ENCODE measurements around the gene OR1A2. TPM values are rescaled to one million over a fixed set of nuclear protein-coding genes. Genes with fewer than 3 reads are reported as not detected.

The OR1A2 gene, protein sequence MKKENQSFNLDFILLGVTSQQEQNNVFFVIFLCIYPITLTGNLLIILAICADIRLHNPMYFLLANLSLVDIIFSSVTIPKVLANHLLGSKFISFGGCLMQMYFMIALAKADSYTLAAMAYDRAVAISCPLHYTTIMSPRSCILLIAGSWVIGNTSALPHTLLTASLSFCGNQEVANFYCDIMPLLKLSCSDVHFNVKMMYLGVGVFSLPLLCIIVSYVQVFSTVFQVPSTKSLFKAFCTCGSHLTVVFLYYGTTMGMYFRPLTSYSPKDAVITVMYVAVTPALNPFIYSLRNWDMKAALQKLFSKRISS
- polyA plus RNA-seq, result not detected in 2 replicates

DNA sequence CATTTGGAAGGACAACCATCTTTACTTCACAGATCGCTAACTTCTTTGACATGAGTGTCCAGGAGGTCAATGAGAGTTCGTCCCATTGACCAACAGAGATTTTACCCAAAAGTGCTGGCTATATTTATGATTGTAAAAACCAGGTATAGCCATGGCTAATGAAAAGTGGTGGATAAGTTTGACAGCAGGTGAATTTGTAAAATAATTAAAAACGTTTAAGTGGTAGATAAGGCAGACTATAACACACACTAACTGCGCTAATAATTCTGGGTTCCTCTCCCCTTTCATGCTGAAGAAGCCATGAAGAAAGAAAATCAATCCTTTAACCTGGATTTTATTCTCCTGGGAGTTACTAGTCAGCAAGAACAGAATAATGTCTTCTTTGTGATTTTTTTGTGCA is at the start of gene OR1A2:
OR1A2 (plus strand) TSS at position 301 of the 400 bp plus-strand sequence; CDS start at position 301, 0 bp downstream.

DNA sequence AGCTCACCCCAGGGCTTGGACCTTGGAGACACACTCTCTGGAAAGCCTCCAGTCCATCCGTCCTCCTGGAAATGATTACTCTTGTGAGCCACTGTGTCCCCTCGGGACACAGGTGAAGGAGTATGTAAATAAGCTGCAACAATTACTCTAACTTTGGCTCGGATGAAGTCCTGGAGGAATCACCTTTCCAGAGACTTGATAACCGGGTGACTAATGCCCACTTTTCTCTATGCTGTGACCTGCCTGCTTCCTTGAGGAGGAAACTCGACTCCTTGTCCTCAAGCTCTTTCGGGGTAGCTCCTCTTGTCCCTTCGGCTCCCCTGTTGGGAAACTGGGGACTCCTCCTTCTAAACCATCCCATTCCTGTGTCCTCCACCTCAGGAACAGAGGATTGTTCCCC is 10.0 kb downstream of the OR1A2 start, which contains the start of gene OR1A1:
OR1A1 (plus strand) TSS at position 301 of the 400 bp plus-strand sequence. CDS start 7,954 bp downstream, outside the sequence.

Other genes starting within 250 kb of the OR1A2 start
- not detected in 2 replicates for gene OR1D5, start 133.9 kb upstream of the OR1A2 start, polyA plus RNA-seq
- gene OR1D2, start 93.1 kb upstream of the OR1A2 start, polyA plus RNA-seq, result not detected in 2 replicates
- not detected in 2 replicates for gene OR1G1, start 70.0 kb upstream of the OR1A2 start, polyA plus RNA-seq
- gene OR1A1, start 10.1 kb downstream of the OR1A2 start, polyA plus RNA-seq, result 0.08 TPM in 1 of 2 replicates, not detected in the other
- not detected in 2 replicates for gene OR3A1, start 100.8 kb downstream of the OR1A2 start, polyA plus RNA-seq
- gene OR3A2, start 188.8 kb downstream of the OR1A2 start, polyA plus RNA-seq, result 1.8 and 3.4 TPM in 2 replicates
- not detected in 2 replicates for gene OR1E1, start 200.9 kb downstream of the OR1A2 start, polyA plus RNA-seq
- not detected in 2 replicates for gene OR3A3, start 213.9 kb downstream of the OR1A2 start, polyA plus RNA-seq
- not detected in 2 replicates for gene OR1E2, start 236.3 kb downstream of the OR1A2 start, polyA plus RNA-seq

Data from Purkinje cell (primary cell).